HCT116 (cell line): ENCODE measurements around the gene AGPAT3. TPM values are rescaled to one million over a fixed set of nuclear protein-coding genes. Genes with fewer than 3 reads are reported as not detected.

Source experiments
- ATAC-seq: fragments of 200-7000 bp; cut with Tn5 transposase; 2 replicates; pipeline ENCODE4 v1.9.1; 2020; ENCODE audit warnings: mild to moderate bottlenecking, moderate library complexity
- BruUV-seq: library from RNA; stranded (reverse); fragments of 400-500 nt; replicated peaks from 2 replicates; lab custom pipeline; 2021; lab: Mats Ljungman, UMichigan
- CTCF ChIA-PET: fragments of 300-600 bp; sonication (Branson Sonifier 250); formaldehyde crosslinking; loops from one replicate; lab custom pipeline; 2021; ENCODE audit warnings: antibody characterized with exemption; lab: Charles Lee
- POLR2A ChIA-PET: fragments of 300-600, 350-600 bp; sonication (Branson Sonifier 250); formaldehyde crosslinking; loops from one replicate; lab custom pipeline; 2021; ENCODE audit warnings: antibody characterized with exemption; lab: Charles Lee
- RAD21 ChIA-PET, 2 experiments: fragments of 300-600 bp; sonication (Branson Sonifier 250); formaldehyde crosslinking; loops; one replicate each; lab custom pipeline; 2023; ENCODE audit warnings: low total read pairs in 2 of 2; ENCODE audit not compliant: uncharacterized antibody in 2 of 2, unreplicated experiment in 2 of 2, low non-redundant PET in 1 of 2; lab: Charles Lee
- DNase-seq: peaks from one replicate; pipeline ENCODE4 v3.0.0-alpha.2; 2010; ENCODE audit warnings: low read depth, low spot score
- H2AFZ ChIP-seq: fragments of 200-600 bp; shearing (Covaris generic), sonication (generic); 2 replicates; pipeline ENCODE4 v1.6.1; 2017; ENCODE audit warnings: low read depth, mixed run types, mixed read lengths, antibody characterized with exemption, low read length; ENCODE audit not compliant: poor library complexity, severe bottlenecking
- H3K27ac ChIP-seq: 2 replicates; pipeline ENCODE4 v1.5.1; 2012; ENCODE audit warnings: low read depth, low read length
- H3K27me3 ChIP-seq: fragments of 200-600 bp; sonication (generic); 2 replicates; pipeline ENCODE4 v1.6.1; 2016; ENCODE audit warnings: mixed run types, low read length, mixed read lengths; ENCODE audit not compliant: insufficient read depth
- H3K36me3 ChIP-seq, 2 experiments: fragments of 200-500 bp in 1 of 2; fragments of 200-600 bp in 1 of 2; sonication (Bioruptor generic) in 1 of 2; sonication (generic) in 1 of 2; 2 replicates each; pipeline versions ENCODE4 v1.5.1 to v1.6.1; 2014 to 2016; ENCODE audit warnings: low read length in 2 of 2, inconsistent platforms in 1 of 2, mixed read lengths in 1 of 2, mixed run types in 1 of 2; ENCODE audit not compliant: insufficient read depth in 2 of 2, control insufficient read depth in 1 of 2
- H3K4me1 ChIP-seq, 2 experiments: fragments of 200-600 bp in 1 of 2; sonication (generic) in 1 of 2; 2 replicates each; pipeline versions ENCODE4 v1.5.1 to v1.6.1; 2012 to 2017; ENCODE audit warnings: low read length in 2 of 2, inconsistent platforms in 1 of 2, mild to moderate bottlenecking in 1 of 2, mixed read lengths in 1 of 2, mixed run types in 1 of 2, moderate library complexity in 1 of 2; ENCODE audit not compliant: insufficient read depth in 2 of 2, control insufficient read depth in 1 of 2
- H3K4me2 ChIP-seq: fragments of 200-600 bp; sonication (generic); 2 replicates; pipeline ENCODE4 v1.6.1; 2017; ENCODE audit warnings: mixed run types, low read length, mixed read lengths
- H3K4me3 ChIP-seq, 2 experiments: fragments of 200-600 bp in 1 of 2; sonication (generic) in 1 of 2; replicated peaks in 1 of 2; 2 replicates each; pipeline ENCODE4 v1.5.1; 2011 to 2016; ENCODE audit warnings: low read length in 2 of 2, control low read depth in 1 of 2, low read depth in 1 of 2, mild to moderate bottlenecking in 1 of 2, mixed read lengths in 1 of 2, mixed run types in 1 of 2
- H3K79me2 ChIP-seq: fragments of 200-600 bp; sonication (generic); 2 replicates; pipeline ENCODE4 v1.6.1; 2017; ENCODE audit warnings: mild to moderate bottlenecking, mixed run types, low read length, moderate library complexity, mixed read lengths; ENCODE audit not compliant: insufficient read depth
- H3K9ac ChIP-seq: fragments of 200-600 bp; sonication (generic); 2 replicates; pipeline ENCODE4 v1.6.1; 2016; ENCODE audit warnings: low read length, mixed read lengths
- H3K9me2 ChIP-seq: fragments of 200-600 bp; sonication (generic), shearing (Covaris generic); 2 replicates; pipeline ENCODE4 v1.6.1; 2017; ENCODE audit warnings: mixed run types, mild to moderate bottlenecking, moderate library complexity; ENCODE audit not compliant: insufficient read depth
- H3K9me3 ChIP-seq, 2 experiments: fragments of 200-500 bp in 1 of 2; fragments of 200-600 bp in 1 of 2; sonication (Bioruptor generic) in 1 of 2; sonication (generic) in 1 of 2; 2 replicates each; pipeline ENCODE4 v1.6.1; 2014 to 2017; ENCODE audit warnings: low read length in 2 of 2, mixed read lengths in 2 of 2, inconsistent platforms in 1 of 2, low read depth in 1 of 2, mild to moderate bottlenecking in 1 of 2, mixed run types in 1 of 2, moderate library complexity in 1 of 2; ENCODE audit not compliant: control insufficient read depth in 1 of 2, insufficient read depth in 1 of 2
- H4K20me1 ChIP-seq: fragments of 200-600 bp; sonication (generic), shearing (Covaris generic); 2 replicates; pipeline ENCODE4 v1.6.1; 2017; ENCODE audit warnings: mixed run types, mild to moderate bottlenecking, moderate library complexity; ENCODE audit not compliant: insufficient read depth
- CBX3 ChIP-seq: IDR thresholded peaks from 2 replicates; pipeline ENCODE4 v1.6.1; 2012; ENCODE audit warnings: low read depth
- CEBPB ChIP-seq: IDR thresholded peaks from 2 replicates; pipeline ENCODE4 v1.6.1; 2012; ENCODE audit warnings: low read depth
- ELF1 ChIP-seq: IDR thresholded peaks from 2 replicates; pipeline ENCODE4 v1.6.1; 2012; ENCODE audit warnings: low read depth, borderline replicate concordance
- EZH2 ChIP-seq: fragments of 200-600 bp; sonication (generic); IDR thresholded peaks from 2 replicates; pipeline ENCODE4 v1.6.1; 2017; ENCODE audit warnings: antibody characterized with exemption, mixed run types
- FOSL1 ChIP-seq: IDR thresholded peaks from 2 replicates; pipeline ENCODE4 v1.6.1; 2012; ENCODE audit warnings: low read depth
- JUND ChIP-seq: IDR thresholded peaks from 2 replicates; pipeline ENCODE4 v1.6.1; 2012
- POLR2A ChIP-seq: IDR thresholded peaks from 2 replicates; pipeline ENCODE4 v1.7.0; 2011; ENCODE audit warnings: borderline replicate concordance; ENCODE audit not compliant: insufficient read depth, insufficient read length; ENCODE audit errors: extremely low read depth
- POLR2AphosphoS5 ChIP-seq: IDR thresholded peaks from 2 replicates; pipeline ENCODE4 v1.6.1; 2011; ENCODE audit warnings: mild to moderate bottlenecking, low read depth, low read length, moderate library complexity
- RAD21 ChIP-seq: IDR thresholded peaks from 2 replicates; pipeline ENCODE4 v1.6.1; 2012; ENCODE audit warnings: low read depth, mild to moderate bottlenecking
- SIN3A ChIP-seq: IDR thresholded peaks from 2 replicates; pipeline ENCODE4 v1.6.1; 2012; ENCODE audit warnings: low read depth
- SP1 ChIP-seq: IDR thresholded peaks from 2 replicates; pipeline ENCODE4 v1.6.1; 2012; ENCODE audit warnings: low read depth
- TCF7L2 ChIP-seq: IDR thresholded peaks from 2 replicates; pipeline ENCODE4 v1.7.0; 2011; ENCODE audit warnings: borderline replicate concordance, inconsistent platforms; ENCODE audit not compliant: insufficient read depth, insufficient read length; ENCODE audit errors: extremely low read depth
- YY1 ChIP-seq: IDR thresholded peaks from 2 replicates; pipeline ENCODE4 v1.6.1; 2011; ENCODE audit warnings: low read length, low read depth, moderate library complexity, mild to moderate bottlenecking; ENCODE audit not compliant: insufficient replicate concordance; ENCODE audit errors: extremely low read depth
- ZFX ChIP-seq: fragments of 450-650 bp; IDR thresholded peaks from 2 replicates; pipeline ENCODE4 v1.6.1; 2017
- ZNF274 ChIP-seq: fragments of 200-500 bp; sonication (Bioruptor generic); IDR thresholded peaks from 2 replicates; pipeline ENCODE4 v1.6.1; 2014; ENCODE audit warnings: mild to moderate bottlenecking, low read depth, low read length, inconsistent platforms
- intact Hi-C: fragments of 100-400 bp; cut with micrococcal nuclease; formaldehyde crosslinking; loops from 2 replicates; pipeline ENCODE4 v1.10.0; 2022
- total RNA-seq: library from RNA; stranded (reverse); gene quantifications from one replicate; pipeline ENCODE4 v1.2.1, GENCODE V29; 2021; ENCODE audit not compliant: unreplicated experiment
- TF ChIP-seq, protein P1 (sequence below): IDR thresholded peaks from 2 replicates; pipeline ENCODE4 v1.6.1; 2012
- TF ChIP-seq, protein P2 (sequence below): IDR thresholded peaks from 2 replicates; pipeline ENCODE4 v1.6.1; 2011; ENCODE audit warnings: mild to moderate bottlenecking, low read length, moderate library complexity; ENCODE audit not compliant: insufficient replicate concordance; ENCODE audit errors: extremely low read depth
- TF ChIP-seq, protein P3 (sequence below): IDR thresholded peaks from 2 replicates; pipeline ENCODE4 v1.6.1; 2012
- TF ChIP-seq, protein P4 (sequence below): IDR thresholded peaks from 2 replicates; pipeline ENCODE4 v1.6.1; 2012; ENCODE audit warnings: low read depth

The AGPAT3 gene
- total RNA-seq, 1 experiment from 2014 or later: 54.1 TPM

DNA sequence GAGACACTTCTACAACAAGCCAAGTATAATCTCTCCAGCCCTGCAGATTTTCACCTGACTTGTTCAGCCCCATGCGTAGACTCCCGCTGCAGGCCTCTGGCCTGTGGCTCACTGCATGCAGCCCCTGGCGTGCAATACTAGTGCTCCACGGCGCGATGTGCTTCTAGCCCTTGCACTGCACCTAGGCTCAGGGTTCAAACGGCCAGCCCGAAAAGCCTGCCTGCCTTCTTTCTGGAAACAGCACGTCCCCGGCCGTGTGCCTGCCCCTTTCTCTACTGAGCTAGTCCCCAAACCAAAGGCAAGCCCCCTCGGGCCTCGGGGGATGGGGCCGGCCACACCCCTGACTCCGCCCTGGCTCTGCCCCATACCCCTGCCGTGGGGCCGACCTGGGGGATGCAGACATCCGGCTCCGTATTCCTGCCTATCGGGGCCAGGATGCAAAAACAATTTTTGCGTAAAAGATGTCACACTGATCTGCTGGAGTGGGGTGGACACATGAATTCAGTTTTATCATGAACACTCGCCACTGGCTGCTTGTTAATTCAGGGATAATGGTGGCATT lies 120.7 kb downstream of the AGPAT3 start (continued):
- no peak for TF ChIP-seq YY1

DNA sequence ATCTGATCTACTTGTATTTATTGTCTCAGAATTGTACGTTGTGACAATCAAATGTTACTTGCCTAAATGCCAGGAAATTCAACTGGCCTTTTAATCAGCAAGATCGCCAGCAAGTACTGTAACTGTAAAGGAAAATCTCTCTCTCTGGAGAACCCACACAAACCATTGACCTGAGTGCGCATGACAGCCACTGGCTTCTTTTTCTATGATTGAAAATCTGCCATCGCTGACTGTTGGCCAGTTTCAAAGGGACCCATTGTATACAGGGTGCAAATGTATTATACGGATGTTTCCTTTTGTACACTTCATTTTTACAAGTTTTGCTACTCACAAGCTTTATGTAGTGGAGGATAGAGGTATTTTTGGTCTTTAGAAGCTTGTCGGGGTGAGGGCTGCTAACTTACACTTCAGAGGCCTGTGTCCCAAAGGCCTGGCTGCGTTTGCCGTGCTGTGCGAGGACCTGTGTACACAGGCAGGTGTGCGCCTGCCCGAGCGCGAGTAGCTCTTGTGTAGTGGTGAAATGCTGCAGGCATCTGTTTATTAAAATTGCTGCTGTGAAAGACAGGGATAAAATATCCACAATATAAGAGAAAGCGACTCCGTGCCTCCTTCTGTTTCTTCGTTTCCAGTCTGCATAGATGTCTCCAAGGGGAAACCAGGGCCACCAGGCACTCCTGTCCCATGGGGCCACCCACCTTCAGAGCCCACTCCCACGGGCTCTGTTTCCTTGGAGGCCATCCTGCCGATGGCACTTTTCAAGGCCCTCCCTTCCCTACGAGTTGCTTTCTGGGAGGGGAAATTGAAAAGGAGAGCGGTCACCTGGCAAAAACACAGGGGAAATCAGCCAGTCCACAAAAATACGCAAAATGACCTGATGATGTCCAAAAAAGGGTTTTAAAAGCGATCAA lies 121.8 kb downstream of the AGPAT3 start:
- H3K79me2 ChIP-seq: no peaks in the 10 kb centered on the region
- RAD21 ChIA-PET: no interaction called here
- no TSS peak for BruUV-seq
- no peaks in the 10 kb centered on the region for H3K9me3 ChIP-seq
- POLR2A ChIA-PET: no interaction called here
- H3K4me1 ChIP-seq: no peaks in the 10 kb centered on the region
- H3K4me2 ChIP-seq: no peak overlapping the region
- H2AFZ ChIP-seq: no peak overlapping the region
- H3K27ac ChIP-seq: no peak overlapping the region
- H3K9me2 ChIP-seq: no peaks in the 10 kb centered on the region
- no peaks in the 10 kb centered on the region; a peak in 1 of 4 replicates for H3K36me3 ChIP-seq
- DNase-seq (no peak), ATAC-seq (no peak)
- no peak overlapping the region for H3K9ac ChIP-seq
- intact Hi-C loops: no loop called here
- H3K27me3 ChIP-seq: no peaks in the 10 kb centered on the region
- H3K4me3 ChIP-seq: no peak overlapping the region
- CTCF ChIA-PET: no interaction called here
- TF ChIP-seq, protein P1, sequence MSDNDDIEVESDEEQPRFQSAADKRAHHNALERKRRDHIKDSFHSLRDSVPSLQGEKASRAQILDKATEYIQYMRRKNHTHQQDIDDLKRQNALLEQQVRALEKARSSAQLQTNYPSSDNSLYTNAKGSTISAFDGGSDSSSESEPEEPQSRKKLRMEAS: no peak
- TF ChIP-seq POLR2AphosphoS5 (no peak), SIN3A (no peak), RAD21 (no peak), CBX3 (no peak), JUND (no peak), TCF7L2 (no peak), POLR2A (no peak), ZNF274 (no peak), CEBPB (no peak), FOSL1 (no peak), YY1 (no peak), EZH2 (no peak), ZFX (no peak), SP1 (no peak), ELF1 (no peak)
- TF ChIP-seq, protein P2, sequence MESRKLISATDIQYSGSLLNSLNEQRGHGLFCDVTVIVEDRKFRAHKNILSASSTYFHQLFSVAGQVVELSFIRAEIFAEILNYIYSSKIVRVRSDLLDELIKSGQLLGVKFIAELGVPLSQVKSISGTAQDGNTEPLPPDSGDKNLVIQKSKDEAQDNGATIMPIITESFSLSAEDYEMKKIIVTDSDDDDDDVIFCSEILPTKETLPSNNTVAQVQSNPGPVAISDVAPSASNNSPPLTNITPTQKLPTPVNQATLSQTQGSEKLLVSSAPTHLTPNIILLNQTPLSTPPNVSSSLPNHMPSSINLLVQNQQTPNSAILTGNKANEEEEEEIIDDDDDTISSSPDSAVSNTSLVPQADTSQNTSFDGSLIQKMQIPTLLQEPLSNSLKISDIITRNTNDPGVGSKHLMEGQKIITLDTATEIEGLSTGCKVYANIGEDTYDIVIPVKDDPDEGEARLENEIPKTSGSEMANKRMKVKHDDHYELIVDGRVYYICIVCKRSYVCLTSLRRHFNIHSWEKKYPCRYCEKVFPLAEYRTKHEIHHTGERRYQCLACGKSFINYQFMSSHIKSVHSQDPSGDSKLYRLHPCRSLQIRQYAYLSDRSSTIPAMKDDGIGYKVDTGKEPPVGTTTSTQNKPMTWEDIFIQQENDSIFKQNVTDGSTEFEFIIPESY: no peak
- TF ChIP-seq, protein P3, sequence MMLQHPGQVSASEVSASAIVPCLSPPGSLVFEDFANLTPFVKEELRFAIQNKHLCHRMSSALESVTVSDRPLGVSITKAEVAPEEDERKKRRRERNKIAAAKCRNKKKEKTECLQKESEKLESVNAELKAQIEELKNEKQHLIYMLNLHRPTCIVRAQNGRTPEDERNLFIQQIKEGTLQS: no peak
- TF ChIP-seq, protein P4, sequence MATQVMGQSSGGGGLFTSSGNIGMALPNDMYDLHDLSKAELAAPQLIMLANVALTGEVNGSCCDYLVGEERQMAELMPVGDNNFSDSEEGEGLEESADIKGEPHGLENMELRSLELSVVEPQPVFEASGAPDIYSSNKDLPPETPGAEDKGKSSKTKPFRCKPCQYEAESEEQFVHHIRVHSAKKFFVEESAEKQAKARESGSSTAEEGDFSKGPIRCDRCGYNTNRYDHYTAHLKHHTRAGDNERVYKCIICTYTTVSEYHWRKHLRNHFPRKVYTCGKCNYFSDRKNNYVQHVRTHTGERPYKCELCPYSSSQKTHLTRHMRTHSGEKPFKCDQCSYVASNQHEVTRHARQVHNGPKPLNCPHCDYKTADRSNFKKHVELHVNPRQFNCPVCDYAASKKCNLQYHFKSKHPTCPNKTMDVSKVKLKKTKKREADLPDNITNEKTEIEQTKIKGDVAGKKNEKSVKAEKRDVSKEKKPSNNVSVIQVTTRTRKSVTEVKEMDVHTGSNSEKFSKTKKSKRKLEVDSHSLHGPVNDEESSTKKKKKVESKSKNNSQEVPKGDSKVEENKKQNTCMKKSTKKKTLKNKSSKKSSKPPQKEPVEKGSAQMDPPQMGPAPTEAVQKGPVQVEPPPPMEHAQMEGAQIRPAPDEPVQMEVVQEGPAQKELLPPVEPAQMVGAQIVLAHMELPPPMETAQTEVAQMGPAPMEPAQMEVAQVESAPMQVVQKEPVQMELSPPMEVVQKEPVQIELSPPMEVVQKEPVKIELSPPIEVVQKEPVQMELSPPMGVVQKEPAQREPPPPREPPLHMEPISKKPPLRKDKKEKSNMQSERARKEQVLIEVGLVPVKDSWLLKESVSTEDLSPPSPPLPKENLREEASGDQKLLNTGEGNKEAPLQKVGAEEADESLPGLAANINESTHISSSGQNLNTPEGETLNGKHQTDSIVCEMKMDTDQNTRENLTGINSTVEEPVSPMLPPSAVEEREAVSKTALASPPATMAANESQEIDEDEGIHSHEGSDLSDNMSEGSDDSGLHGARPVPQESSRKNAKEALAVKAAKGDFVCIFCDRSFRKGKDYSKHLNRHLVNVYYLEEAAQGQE: no peak
- H4K20me1 ChIP-seq: no peaks in the 10 kb centered on the region
